ENCODE data around the gene ATCAY. TPM values are rescaled to one million over a fixed set of nuclear protein-coding genes. Genes with fewer than 3 reads are reported as not detected.
"Not testable (repeated sequence)": the region's sequence is repeated elsewhere in the genome, so short reads cannot be mapped to it uniquely, and the experiment has no call there.

The ATCAY gene
- polyA plus RNA-seq, 1 experiment = 0.30 TPM

GRCh38 chr19:3882041-3882384, 1.5 kb downstream of the ATCAY start:
- H3K4me3 ChIP-seq (ENCODE audit: low read depth, low read length) = no peak overlapping the region
- POLR2A ChIA-PET = no interaction called here

DNA sequence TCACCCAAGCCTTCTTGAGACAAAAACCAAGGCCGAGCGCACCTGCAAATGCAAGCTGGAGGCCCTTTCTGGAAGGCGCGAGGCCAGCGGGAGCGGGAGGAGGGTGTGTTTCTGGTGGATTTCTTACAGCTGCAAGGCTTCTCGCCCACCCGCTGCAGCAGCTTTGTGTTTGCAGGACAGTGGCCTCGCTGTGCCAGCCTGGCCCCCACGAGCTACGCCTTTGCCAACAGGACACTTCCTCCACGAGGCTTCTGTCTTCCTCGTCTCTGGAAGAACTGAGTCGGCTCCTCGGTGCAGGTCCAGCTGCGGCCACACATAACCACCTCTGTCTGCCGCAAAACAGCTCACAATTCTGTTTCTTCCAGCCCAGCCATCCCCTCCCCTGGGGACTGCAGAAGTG, 10.1 kb downstream of the ATCAY start:
- Histone ChIP-seq H3K9me3 (ENCODE audit: control insufficient read depth, insufficient read depth, low read length) (no peaks in the 10 kb centered on the region; the same call in 1 of the 2 replicates), H3K27me3 (ENCODE audit: control insufficient read depth, insufficient read depth, low read length) (peaks cover 2% of the 10 kb centered on the region), H3K4me3 (ENCODE audit: low read depth, low read length) (no peak overlapping the region), H3K27ac (ENCODE audit: low read depth, low read length) (no peak overlapping the region)
- no peak for TF ChIP-seq CTCF (IDR thresholded peaks at IDR 0.05; ENCODE audit: low read depth, low read length)
- CTCF ChIA-PET = no interaction called here
- DNase-seq (ENCODE audit: low read depth, low spot score) = no peak
- POLR2A ChIA-PET = interaction anchor here (0.6 kb wide), 1 partner anchor 26 kb away, joined by 3 read pairs; no protein-coding TSS in a partner anchor

More at GRCh38 chr19:3882041-3882384, 1.5 kb downstream of the ATCAY start:
- no peaks in the 10 kb centered on the region; the same call in 1 of the 2 replicates for H3K9me3 ChIP-seq (ENCODE audit: control insufficient read depth, insufficient read depth, low read length)
- no peak for TF ChIP-seq CTCF (IDR thresholded peaks at IDR 0.05; ENCODE audit: low read depth, low read length)
- no peak for DNase-seq (ENCODE audit: low read depth, low spot score)
- CTCF ChIA-PET = no interaction called here
- H3K27ac ChIP-seq (ENCODE audit: low read depth, low read length) = no peak overlapping the region
- H3K27me3 ChIP-seq (ENCODE audit: control insufficient read depth, insufficient read depth, low read length) = peaks cover 27% of the 10 kb centered on the region

- no peak overlapping the region for H3K4me3 ChIP-seq (ENCODE audit: low read depth, low read length)
- CTCF ChIA-PET = no interaction called here
- peaks cover 5% of the 10 kb centered on the region for H3K9me3 ChIP-seq (ENCODE audit: control insufficient read depth, insufficient read depth, low read length)
- H3K27ac ChIP-seq (ENCODE audit: low read depth, low read length) = no peak overlapping the region
- TF ChIP-seq CTCF (IDR thresholded peaks at IDR 0.05; ENCODE audit: low read depth, low read length) = no peak
- peaks cover under 1% of the 10 kb centered on the region for H3K27me3 ChIP-seq (ENCODE audit: control insufficient read depth, insufficient read depth, low read length)
- POLR2A ChIA-PET = interaction anchor here (0.7 kb wide), 1 partner anchor 44 kb away, joined by 8 read pairs; no protein-coding TSS in a partner anchor
- no peak for DNase-seq (ENCODE audit: low read depth, low spot score)
These were observed 13.2 kb downstream of the ATCAY start for GRCh38 chr19:3893509-3894179.

DNA sequence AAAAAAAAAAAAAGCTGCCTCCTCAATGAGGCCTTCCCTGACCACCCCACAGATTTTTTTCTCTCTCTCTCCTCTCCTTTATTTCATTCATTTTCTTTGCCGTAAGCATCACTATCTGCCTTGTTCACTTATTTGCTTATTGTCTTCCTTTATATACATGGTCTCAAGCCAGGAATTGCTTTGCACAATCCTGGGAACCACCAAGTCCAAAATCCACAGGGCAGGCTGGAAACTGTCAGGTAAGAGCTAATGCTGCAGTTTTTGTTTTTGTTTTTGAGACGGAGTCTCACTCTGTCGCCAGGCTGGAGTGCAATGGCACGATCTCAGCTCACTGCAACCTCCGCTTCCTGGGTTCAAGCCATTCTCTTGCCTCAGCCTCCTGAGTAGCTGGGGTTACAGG, 14.5 kb downstream of the ATCAY start:
- H3K27ac ChIP-seq (ENCODE audit: low read depth, low read length); H3K9me3 ChIP-seq (ENCODE audit: control insufficient read depth, insufficient read depth, low read length); DNase-seq (ENCODE audit: low read depth, low spot score); H3K4me3 ChIP-seq (ENCODE audit: low read depth, low read length); H3K27me3 ChIP-seq (ENCODE audit: control insufficient read depth, insufficient read depth, low read length); CTCF ChIA-PET: not testable (repeated sequence)
- POLR2A ChIA-PET = interaction anchor here (0.6 kb wide), 2 partner anchors 16 to 95 kb away, joined by 4 read pairs; no protein-coding TSS in a partner anchor

- Histone ChIP-seq H3K27me3 (ENCODE audit: control insufficient read depth, insufficient read depth, low read length) (no peaks in the 10 kb centered on the region), H3K27ac (ENCODE audit: low read depth, low read length) (no peak overlapping the region), H3K9me3 (ENCODE audit: control insufficient read depth, insufficient read depth, low read length) (peaks cover 7% of the 10 kb centered on the region), H3K4me3 (ENCODE audit: low read depth, low read length) (no peak overlapping the region)
- POLR2A ChIA-PET = no interaction called here
- CTCF ChIA-PET = no interaction called here
- no peak for DNase-seq (ENCODE audit: low read depth, low spot score)
- no peak for TF ChIP-seq CTCF (IDR thresholded peaks at IDR 0.05; ENCODE audit: low read depth, low read length)
These were observed 15.3 kb downstream of the ATCAY start for GRCh38 chr19:3895788-3896187.

Measured in AG04450 (cell line).